Transverse colon (tissue), 4 donors: Measurements from ENCODE around the gene C12orf75. TPM values are rescaled to one million over a fixed set of nuclear protein-coding genes. Genes with fewer than 3 reads are reported as not detected.

ENCODE experiments used
- DNase-seq: peaks from one replicate; pipeline ENCODE4 v3.0.0-alpha.2; 2019
- H3K27ac ChIP-seq, 4 donors: fragments of 200-600 bp; sonication (generic); 2 replicates each; pipeline ENCODE4 v1.5.1; 2016 to 2018; ENCODE audit warnings: inconsistent platforms in 4 of 4
- H3K27me3 ChIP-seq: fragments of 200-600 bp; sonication (generic); 2 replicates; pipeline ENCODE4 v1.5.1; 2017; ENCODE audit warnings: inconsistent platforms
- H3K36me3 ChIP-seq, 4 donors: fragments of 200-600 bp; sonication (generic); 2 replicates each; pipeline ENCODE4 v1.5.1; 2017 to 2019; ENCODE audit warnings: inconsistent platforms in 4 of 4
- H3K4me1 ChIP-seq, 4 donors: fragments of 200-600 bp; sonication (generic); 2 replicates each; pipeline ENCODE4 v1.5.1; 2017 to 2020; ENCODE audit warnings: inconsistent platforms in 4 of 4
- H3K4me3 ChIP-seq, 4 donors: fragments of 200-600 bp; sonication (generic); 1 replicate in 1 of 4; 2 replicates in 3 of 4; pipeline versions ENCODE4 v1.5.1 to v1.6.1; 2017 to 2019; ENCODE audit warnings: inconsistent platforms in 4 of 4
- H3K9me3 ChIP-seq, 2 donors: fragments of 200-600 bp; sonication (generic); 2 replicates each; pipeline ENCODE4 v1.5.1; 2017 to 2019; ENCODE audit warnings: inconsistent platforms in 2 of 2
- EP300 ChIP-seq: sonication (generic); formaldehyde crosslinking; IDR thresholded peaks from one replicate; pipeline ENCODE4 v1.6.1; 2017; ENCODE audit warnings: antibody characterized with exemption, low read depth
- POLR2A ChIP-seq: fragments of 450-650 bp; IDR thresholded peaks from one replicate; pipeline ENCODE4 v1.6.1; 2016; ENCODE audit warnings: antibody characterized with exemption, mild to moderate bottlenecking, moderate library complexity
- POLR2AphosphoS5 ChIP-seq, 3 donors: sonication (generic); formaldehyde crosslinking; IDR thresholded peaks; one replicate each; pipeline ENCODE4 v1.6.1; 2016; ENCODE audit warnings: antibody characterized with exemption in 3 of 3
- WGBS, 2 donors: methylation state at CpG; one replicate each; pipeline ENCODE4 v1.1.5; 2018; ENCODE audit warnings: low coverage in 1 of 2; 5-methylcytosine and 5-hydroxymethylcytosine counted together
- in situ Hi-C, 4 donors: fragments of 200-750 bp; cut with MboI; loops; one replicate each; pipeline versions ENCODE4 v1.15.0 to v1.15.1; 2017; ENCODE audit warnings: low sequenced_read_pairs in 3 of 4, low pct_ligation_motif_present in 1 of 4, low pct_unique_long_range_greater_than_20kb in 1 of 4
- intact Hi-C: fragments of 100-400 bp; cut with DNase I; formaldehyde crosslinking; loops from one replicate; pipeline ENCODE4 v1.15.1; 2023; ENCODE audit warnings: low total_unique reads
- total RNA-seq, 4 donors: library from RNA; depleted of rRNA; stranded (reverse); fragments of >200 nt; gene quantifications; one replicate each; pipeline ENCODE4 v1.1.0, GENCODE V29; 2016
- TF ChIP-seq, protein P1 (sequence below), 5 experiments: fragments of 200-600 bp in 3 of 5; fragments of 450-650 bp in 2 of 5; sonication (generic) in 3 of 5; IDR thresholded peaks; 1 replicate in 2 of 5; 2 replicates in 3 of 5; pipeline ENCODE4 v1.5.1; 2016 to 2017; ENCODE audit warnings: antibody characterized with exemption in 5 of 5, inconsistent platforms in 3 of 5, mild to moderate bottlenecking in 2 of 5, moderate library complexity in 1 of 5

C12orf75 gene
- total RNA-seq, 4 donors from 2014 or later: 14.1 to 120 (median 70.6) TPM

DNA sequence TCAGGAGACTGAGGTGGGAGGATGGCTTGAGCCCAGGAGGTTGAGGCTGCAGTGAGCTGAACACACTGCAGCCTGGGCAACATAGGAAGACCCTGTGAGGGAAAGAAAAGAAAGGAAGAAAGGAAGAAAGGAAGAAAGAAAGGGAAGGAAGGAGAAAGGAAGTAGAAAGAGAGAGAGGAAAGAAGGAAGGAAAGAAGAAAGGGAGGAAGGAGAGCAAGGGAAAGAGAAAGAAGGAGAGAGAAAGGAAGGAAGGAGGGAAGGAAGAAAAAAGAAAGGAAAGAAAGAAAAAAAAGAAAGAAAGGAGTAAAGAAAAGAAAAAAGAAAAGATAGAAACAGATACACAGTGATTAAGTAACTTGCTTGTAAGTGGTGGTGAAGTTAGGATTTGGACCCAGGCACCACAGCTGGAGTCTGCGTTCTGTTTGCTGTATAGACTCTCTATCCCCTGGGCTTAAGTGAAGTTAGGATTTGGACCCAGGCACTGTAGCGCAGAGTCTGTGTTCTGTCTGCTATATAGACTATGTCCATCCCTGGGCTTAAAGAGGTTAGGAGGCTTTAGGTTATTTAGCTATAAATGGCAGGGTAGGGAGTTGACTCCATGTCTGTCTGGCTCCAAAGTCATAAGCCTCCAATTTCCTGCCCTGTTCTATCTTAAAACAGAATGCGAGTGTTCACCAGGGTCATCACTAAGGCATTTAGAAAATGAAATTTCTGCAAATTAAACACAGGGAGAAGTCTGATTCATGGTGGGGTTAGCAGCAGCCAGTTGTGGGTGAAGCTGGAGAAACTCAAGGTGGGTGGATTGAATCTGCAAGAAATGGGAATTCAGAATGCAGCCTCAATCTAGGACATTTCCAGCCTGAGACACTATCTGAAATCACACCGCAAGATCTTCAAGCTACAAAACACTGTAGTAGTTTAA, 13.3 kb upstream of the C12orf75 start:
- TF ChIP-seq POLR2AphosphoS5 (IDR thresholded peaks at IDR 0.05) (no peak), POLR2A (no peak), EP300 (no peak)
- TF ChIP-seq, protein P1, sequence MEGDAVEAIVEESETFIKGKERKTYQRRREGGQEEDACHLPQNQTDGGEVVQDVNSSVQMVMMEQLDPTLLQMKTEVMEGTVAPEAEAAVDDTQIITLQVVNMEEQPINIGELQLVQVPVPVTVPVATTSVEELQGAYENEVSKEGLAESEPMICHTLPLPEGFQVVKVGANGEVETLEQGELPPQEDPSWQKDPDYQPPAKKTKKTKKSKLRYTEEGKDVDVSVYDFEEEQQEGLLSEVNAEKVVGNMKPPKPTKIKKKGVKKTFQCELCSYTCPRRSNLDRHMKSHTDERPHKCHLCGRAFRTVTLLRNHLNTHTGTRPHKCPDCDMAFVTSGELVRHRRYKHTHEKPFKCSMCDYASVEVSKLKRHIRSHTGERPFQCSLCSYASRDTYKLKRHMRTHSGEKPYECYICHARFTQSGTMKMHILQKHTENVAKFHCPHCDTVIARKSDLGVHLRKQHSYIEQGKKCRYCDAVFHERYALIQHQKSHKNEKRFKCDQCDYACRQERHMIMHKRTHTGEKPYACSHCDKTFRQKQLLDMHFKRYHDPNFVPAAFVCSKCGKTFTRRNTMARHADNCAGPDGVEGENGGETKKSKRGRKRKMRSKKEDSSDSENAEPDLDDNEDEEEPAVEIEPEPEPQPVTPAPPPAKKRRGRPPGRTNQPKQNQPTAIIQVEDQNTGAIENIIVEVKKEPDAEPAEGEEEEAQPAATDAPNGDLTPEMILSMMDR (IDR thresholded peaks at IDR 0.05): no peak
- DNase-seq: no peak
- peak overlapping the region; percentile 38 to 78 (median 66) for H3K27ac ChIP-seq
- no peaks in the 10 kb centered on the region for H3K27me3 ChIP-seq
- in situ Hi-C loops (no loop called here), intact Hi-C loops (no loop called here)
- WGBS, 2 donors: 80 to 83% methylated on average over 3 to 4 of the region's 4 CpGs
- H3K36me3 ChIP-seq: no peaks in the 10 kb centered on the region
- peaks cover 0 to 32% (median 13%) of the 10 kb centered on the region in 4 donors for H3K4me1 ChIP-seq
- no peak overlapping the region for H3K4me3 ChIP-seq
- H3K9me3 ChIP-seq: peaks cover 0 to 5% of the 10 kb centered on the region in 2 donors

DNA sequence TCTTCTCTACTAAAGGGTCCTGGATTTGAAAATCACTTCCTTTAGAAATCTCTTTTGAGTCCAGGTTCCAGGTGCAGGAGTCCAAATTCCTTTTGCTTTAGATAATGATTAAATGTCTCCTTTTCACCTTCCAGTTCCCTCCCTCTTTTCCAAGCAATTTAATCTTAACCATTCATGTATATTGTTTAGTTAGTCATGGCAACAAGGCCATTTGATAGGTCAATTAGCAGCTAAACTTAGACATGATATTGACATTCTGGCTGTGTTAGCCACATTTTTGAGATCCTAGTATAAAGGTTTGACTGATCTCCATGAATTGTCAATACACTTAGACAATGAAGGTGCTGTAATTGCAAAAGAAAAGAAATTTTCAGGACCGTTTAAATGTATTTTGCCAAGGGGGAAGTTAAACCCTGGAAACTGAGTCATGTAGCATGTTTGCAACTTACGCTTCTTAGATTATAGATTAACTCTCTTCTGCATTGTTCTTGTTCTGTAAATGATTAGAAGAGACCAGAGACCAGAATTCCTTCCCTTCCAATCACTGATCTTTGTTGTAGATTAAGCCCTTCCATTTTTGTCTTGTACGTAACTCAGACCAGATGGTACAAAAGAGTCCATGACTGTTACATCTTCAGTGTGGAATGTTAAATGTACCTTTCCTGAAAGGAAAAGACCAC, 12.4 kb upstream of the C12orf75 start:
- Histone ChIP-seq H3K36me3 (no peaks in the 10 kb centered on the region), H3K9me3 (peaks cover 0 to 5% of the 10 kb centered on the region in 2 donors), H3K27ac (peak overlapping the region; percentile 57 to 78 (median 74)), H3K4me1 (peaks cover 0 to 32% (median 13%) of the 10 kb centered on the region in 4 donors), H3K27me3 (no peaks in the 10 kb centered on the region), H3K4me3 (peak overlapping the region in 1 of 4 donors; percentile 6)
- intact Hi-C loops: no loop called here
- no peak for DNase-seq
- WGBS, 2 donors: 32 to 57% methylated on average over 3 of the region's 3 CpGs
- in situ Hi-C loops: no loop called here
- TF ChIP-seq POLR2A: no peak
- TF ChIP-seq, protein P1 (IDR thresholded peaks at IDR 0.05): no peak
- TF ChIP-seq POLR2AphosphoS5 (IDR thresholded peaks at IDR 0.05): peak in 2 of 3 donors; percentile 40 to 49

DNA sequence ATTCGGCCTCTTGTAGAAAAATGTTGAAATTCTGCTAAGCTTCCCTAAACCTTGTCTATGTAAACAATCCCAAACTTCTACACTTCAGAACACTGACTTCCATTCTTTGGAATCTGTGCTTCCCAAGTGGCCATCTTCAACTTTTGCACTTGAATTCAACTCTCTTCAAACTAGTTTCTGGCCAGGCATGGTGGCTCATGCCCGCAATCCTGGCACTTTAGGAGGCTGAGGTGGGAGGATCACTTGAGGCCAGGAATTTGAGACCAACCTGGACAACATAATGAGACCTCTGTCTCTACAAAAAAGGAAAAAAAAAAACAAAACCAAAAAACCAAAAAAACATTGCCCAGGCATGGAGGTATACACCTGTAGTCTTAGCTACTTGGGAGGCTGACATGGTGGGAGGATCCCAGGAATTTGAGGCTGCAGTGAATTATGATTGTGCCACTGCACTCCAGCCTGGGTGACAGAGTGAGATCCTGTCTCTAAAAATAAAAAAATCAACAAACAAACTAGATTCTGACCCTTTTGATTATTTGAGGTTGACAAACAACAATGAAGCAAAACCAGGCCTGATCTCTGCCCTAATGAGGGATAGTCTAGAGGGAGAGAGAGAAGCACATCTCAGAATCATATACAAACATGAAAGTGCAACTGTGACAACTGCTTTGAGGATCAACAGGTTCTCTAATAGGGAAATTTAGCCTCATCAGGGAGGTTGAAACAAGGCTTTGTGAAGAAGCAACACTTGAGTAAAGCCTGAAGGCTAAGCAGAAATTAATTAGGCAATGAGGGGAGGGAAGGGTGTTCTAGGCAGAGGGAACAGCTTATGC, 11.6 kb upstream of the C12orf75 start:
- TF ChIP-seq, protein P1 (IDR thresholded peaks at IDR 0.05): no peak
- no peak for TF ChIP-seq POLR2A
- no peak for TF ChIP-seq POLR2AphosphoS5 (IDR thresholded peaks at IDR 0.05)
- TF ChIP-seq EP300: no peak
- H3K36me3 ChIP-seq: no peaks in the 10 kb centered on the region
- intact Hi-C loops (no loop called here), in situ Hi-C loops (no loop called here)
- no peaks in the 10 kb centered on the region for H3K9me3 ChIP-seq
- H3K27me3 ChIP-seq: no peaks in the 10 kb centered on the region
- peaks cover 0 to 32% (median 13%) of the 10 kb centered on the region in 4 donors for H3K4me1 ChIP-seq
- H3K27ac ChIP-seq: peak overlapping the region; percentile 57 to 78 (median 74)
- no peak for DNase-seq
- WGBS, 2 donors: 61 to 64% methylated on average over 2 of the region's 2 CpGs
- peak overlapping the region in 1 of 4 donors; percentile 6 for H3K4me3 ChIP-seq
